Lower leg skin (tissue), 4 donors: ENCODE data around the gene KDM7A. TPM values are rescaled to one million over a fixed set of nuclear protein-coding genes. Genes with fewer than 3 reads are reported as not detected.
A peak's percentile ranks its signal among the peaks of the same experiment; 100 is the strongest.
"Not testable (repeated sequence)": the region's sequence is repeated elsewhere in the genome, so short reads cannot be mapped to it uniquely, and the experiment has no call there.

Experiments used
- DNase-seq, 2 donors: peaks; one replicate each; pipeline ENCODE4 v3.0.0-alpha.2; 2019; ENCODE audit warnings: low spot score in 2 of 2
- H3K4me3 ChIP-seq: fragments of 200-600 bp; sonication (generic); 2 replicates; pipeline ENCODE4 v1.5.1; 2017; ENCODE audit warnings: mild to moderate bottlenecking, low read depth; ENCODE audit not compliant: poor library complexity, severe bottlenecking
- POLR2A ChIP-seq, 2 donors: fragments of 450-650 bp; IDR thresholded peaks; one replicate each; pipeline ENCODE4 v1.6.1; 2016 to 2017; ENCODE audit warnings: antibody characterized with exemption in 2 of 2, mild to moderate bottlenecking in 1 of 2, moderate library complexity in 1 of 2
- WGBS, 2 donors: methylation state at CpG; one replicate each; pipeline ENCODE4 v1.1.5; 2018; 5-methylcytosine and 5-hydroxymethylcytosine counted together
- intact Hi-C: fragments of 100-400 bp; cut with DNase I; formaldehyde crosslinking; loops from one replicate; pipeline ENCODE4 v1.15.0; 2023; ENCODE audit warnings: low total_unique reads
- total RNA-seq, 4 donors: library from RNA; depleted of rRNA; stranded (reverse); fragments of >200 nt; gene quantifications; one replicate each; pipeline ENCODE4 v1.1.0, GENCODE V29; 2016
- TF ChIP-seq, protein P1 (sequence below), 3 donors: fragments of 450-650 bp; IDR thresholded peaks; one replicate each; pipeline ENCODE4 v1.5.1; 2016; ENCODE audit warnings: antibody characterized with exemption in 3 of 3, mild to moderate bottlenecking in 3 of 3, moderate library complexity in 2 of 3

KDM7A gene
- total RNA-seq, 4 donors from 2014 or later = 36.2 to 54.0 (median 46.7) TPM

DNA sequence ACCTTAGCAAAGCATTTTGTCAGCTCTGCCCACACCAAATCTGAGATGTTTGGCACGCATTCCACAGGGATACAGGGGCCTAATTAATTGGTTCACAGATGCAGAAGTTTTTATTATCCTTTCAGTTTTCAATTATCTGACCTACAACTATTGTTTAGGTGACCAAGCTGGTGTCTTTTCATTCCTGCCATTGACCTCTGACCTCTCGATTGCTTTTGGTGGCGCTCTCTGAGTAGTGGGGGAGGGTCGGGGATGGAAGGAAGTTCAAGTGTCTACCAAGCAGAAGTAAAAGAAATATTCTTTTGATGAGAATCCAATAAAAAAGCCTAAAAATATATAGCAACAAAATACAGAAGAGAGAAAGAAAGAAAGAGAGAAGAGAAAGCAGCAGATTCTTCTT, 28.8 kb upstream of the KDM7A start:
- DNase-seq = no peak
- intact Hi-C loops = no loop called here
- WGBS, 2 donors = 69 to 75% methylated on average over 4 of the region's 4 CpGs
- H3K4me3 ChIP-seq = no peak overlapping the region
- no peak for TF ChIP-seq POLR2A (IDR thresholded peaks at IDR 0.05)
- TF ChIP-seq, protein P1, sequence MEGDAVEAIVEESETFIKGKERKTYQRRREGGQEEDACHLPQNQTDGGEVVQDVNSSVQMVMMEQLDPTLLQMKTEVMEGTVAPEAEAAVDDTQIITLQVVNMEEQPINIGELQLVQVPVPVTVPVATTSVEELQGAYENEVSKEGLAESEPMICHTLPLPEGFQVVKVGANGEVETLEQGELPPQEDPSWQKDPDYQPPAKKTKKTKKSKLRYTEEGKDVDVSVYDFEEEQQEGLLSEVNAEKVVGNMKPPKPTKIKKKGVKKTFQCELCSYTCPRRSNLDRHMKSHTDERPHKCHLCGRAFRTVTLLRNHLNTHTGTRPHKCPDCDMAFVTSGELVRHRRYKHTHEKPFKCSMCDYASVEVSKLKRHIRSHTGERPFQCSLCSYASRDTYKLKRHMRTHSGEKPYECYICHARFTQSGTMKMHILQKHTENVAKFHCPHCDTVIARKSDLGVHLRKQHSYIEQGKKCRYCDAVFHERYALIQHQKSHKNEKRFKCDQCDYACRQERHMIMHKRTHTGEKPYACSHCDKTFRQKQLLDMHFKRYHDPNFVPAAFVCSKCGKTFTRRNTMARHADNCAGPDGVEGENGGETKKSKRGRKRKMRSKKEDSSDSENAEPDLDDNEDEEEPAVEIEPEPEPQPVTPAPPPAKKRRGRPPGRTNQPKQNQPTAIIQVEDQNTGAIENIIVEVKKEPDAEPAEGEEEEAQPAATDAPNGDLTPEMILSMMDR (IDR thresholded peaks at IDR 0.05) = no peak

DNA sequence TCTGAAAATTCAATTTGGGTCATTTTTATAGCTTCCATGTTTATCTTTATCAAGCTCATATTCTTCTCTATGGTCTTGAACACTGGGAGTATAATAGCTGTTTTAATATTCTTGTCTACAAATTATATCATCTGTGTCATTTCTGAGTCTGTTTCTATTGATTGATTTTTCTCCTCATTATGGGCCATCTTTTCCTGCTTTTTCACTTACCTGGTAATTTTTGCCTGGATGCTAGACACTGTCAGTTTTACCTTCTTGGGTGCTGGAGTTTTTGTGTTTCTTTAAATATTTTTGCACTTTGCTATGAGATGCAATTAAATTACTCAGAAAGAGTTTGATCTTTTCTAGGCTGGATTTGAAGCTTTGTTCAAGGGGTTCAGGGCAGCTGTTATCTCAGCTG, 26.8 kb upstream of the KDM7A start:
- TF ChIP-seq, protein P1 (IDR thresholded peaks at IDR 0.05) = no peak
- no peak for TF ChIP-seq POLR2A (IDR thresholded peaks at IDR 0.05)
- intact Hi-C loops = no loop called here
- H3K4me3 ChIP-seq = no peak overlapping the region

DNA sequence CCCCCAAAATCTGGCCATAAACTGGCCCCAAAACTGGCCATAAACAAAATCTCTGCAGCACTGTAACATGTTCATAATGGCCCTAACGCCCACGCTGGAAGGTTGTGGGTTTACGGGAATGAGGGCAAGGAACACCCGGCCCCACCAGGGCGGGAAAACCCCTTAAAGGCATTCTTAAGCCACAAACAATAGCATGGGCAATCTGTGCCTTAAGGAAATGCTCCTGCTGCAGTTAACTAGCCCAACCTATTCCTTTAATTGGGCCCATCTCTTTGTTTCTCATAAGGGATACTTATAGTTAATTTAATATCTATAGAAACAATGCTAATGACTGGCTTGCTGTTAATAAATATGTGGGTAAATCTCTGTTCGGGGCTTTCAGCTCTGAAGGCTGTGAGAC, 26.2 kb upstream of the KDM7A start:
- intact Hi-C loops, H3K4me3 ChIP-seq, DNase-seq: not testable (repeated sequence)
- 78 to 86% methylated on average over 6 of the region's 6 CpGs for WGBS, 2 donors

More for the DNA sequence above, 26.8 kb upstream of the KDM7A start:
- DNase-seq = no peak

DNA sequence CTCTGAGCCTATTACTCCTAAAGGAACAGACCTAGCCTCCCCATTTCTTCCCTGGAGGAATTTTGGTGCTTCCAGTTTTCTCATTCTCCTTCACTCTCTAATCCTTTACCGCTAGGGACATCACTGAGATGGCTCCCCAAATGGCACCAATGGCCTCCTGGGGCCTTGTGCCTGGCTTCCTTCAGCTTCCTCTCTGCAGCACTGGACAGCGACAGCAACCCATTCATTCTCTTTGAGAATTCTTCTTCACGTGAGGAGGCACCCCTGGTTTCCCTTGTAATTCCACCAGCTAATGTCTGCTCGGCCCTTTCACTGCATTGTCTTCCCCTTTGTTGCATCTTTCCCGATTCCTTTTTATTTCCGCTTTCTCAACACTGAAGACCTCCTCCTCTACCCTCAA, 24.6 kb upstream of the KDM7A start:
- WGBS, 2 donors = 90 to 94% methylated on average over 6 of the region's 6 CpGs
- DNase-seq = no peak
- no peak overlapping the region for H3K4me3 ChIP-seq
- intact Hi-C loops = no loop called here
- no peak for TF ChIP-seq POLR2A (IDR thresholded peaks at IDR 0.05)
- TF ChIP-seq, protein P1 (IDR thresholded peaks at IDR 0.05) = no peak

DNA sequence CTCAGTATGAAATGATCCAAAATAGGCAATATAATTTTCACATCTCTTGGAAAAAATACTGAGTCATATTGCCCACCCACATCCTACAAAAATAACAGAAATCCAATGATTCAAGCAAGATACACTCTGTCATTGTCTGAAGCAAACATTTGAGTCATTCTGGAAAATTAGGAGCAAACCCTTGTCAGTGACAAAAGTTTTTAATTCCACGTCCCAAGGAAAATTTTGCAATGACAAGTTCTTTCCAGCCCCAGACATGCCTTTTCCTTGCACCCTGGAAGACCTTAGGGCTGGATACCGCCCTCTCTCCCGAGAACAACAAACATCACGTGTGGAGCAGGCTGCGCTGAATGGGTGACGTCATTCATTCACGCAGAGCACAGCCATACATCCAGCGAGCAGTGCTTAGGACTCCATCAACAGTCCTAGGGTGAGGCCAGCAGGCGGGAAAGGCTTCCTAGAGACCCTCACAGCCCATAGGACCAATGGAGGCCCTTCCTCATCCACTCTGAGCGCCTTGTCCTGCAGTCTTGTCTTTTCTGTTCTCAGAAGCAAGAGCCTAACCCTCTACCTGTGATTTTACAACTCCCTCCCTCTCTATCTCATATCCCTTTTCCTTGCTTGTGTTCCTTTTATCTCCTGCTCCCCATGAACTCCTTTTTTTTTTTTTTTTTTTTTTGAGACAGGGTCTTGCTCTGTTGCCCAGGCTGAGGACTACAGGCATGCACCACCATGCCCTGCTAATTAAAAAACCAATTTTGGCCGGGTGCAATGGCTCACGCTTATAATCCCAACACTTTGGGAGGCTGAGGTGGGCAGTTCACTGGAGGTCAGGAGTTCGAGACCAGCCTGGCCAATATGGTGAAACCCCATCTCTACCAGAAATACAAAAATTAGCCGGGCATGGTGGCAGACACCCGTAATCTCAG, 23.5 kb upstream of the KDM7A start:
- TF ChIP-seq, protein P1 (IDR thresholded peaks at IDR 0.05) = no peak
- no peak for TF ChIP-seq POLR2A (IDR thresholded peaks at IDR 0.05)
- 50 to 60% methylated on average over 15 of the region's 15 CpGs for WGBS, 2 donors
- DNase-seq = peak; percentile 88 to 92
- intact Hi-C loops = no loop called here
- H3K4me3 ChIP-seq = no peak overlapping the region

DNA sequence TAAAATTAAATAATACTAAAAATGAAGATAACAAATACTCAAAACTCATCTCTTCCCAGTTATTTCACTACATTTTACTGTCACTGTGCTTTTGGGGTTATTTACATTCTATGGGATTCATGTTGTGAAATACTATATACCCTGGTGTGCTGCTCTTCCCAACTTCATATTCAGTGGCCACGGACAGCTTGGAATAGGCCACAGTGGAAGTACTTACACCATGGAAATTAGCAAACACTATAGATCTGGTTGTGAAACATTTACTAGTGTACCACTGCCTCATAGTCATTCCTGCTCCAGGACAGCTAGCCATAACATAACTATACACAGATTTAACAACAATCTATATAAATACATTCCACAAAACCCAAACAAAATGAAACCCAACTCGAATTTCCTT, 21.2 kb upstream of the KDM7A start:
- no peak overlapping the region for H3K4me3 ChIP-seq
- DNase-seq = no peak
- no peak for TF ChIP-seq POLR2A (IDR thresholded peaks at IDR 0.05)
- TF ChIP-seq, protein P1 (IDR thresholded peaks at IDR 0.05) = no peak
- WGBS, 2 donors = 85 to 90% methylated on average over 2 of the region's 2 CpGs
- intact Hi-C loops = no loop called here
